Fibroblast of skin of right quadriceps (primary cell): ENCODE data around the gene METTL26.
A peak's percentile ranks its signal among the peaks of the same experiment; 100 is the strongest.

Experiments
- DNase-seq: peaks from one replicate; pipeline ENCODE4 v3.0.0-alpha.2; 2013

METTL26 gene

DNA sequence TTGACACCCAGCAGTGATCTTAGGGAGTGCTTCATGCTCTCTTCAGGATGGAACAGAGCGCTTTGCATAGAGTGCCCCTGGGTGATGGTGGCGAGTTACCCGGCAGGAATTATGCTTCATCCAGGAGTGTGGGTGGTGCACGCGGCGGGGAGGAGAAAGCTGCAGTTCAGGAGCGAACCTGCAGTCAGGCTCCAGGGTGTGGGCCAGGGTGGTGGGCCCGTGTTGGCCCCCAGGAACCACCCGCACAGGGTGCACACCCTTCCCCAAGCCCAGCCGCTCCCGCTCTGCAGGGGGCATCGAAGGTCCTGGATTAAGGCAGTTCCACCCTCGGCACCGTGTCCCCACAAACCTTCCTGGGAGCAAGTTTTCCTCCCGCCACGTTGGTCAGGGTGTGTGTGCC lies 42.3 kb downstream of the METTL26 start:
- DNase-seq = no peak

DNA sequence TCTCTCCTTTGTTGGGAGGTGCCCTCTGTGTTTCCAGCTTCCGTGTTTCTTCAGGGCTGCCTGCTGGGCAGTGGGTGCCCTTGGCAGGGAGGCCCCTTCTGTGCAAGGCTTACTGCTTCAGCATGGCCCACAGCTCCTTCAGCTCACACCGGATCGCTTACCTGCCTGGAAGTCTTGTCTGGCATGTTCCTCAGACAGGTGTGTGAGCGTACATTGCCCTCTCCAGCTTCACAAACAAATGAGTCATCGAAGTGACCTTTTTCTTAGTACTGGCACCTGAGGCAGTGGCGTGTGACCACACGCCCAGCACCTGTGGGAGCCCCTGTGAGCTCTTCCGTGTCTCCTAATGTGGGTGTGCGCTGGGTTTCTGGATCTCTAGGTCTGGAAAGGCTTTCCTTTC lies 42.7 kb downstream of the METTL26 start:
- no peak for DNase-seq

DNA sequence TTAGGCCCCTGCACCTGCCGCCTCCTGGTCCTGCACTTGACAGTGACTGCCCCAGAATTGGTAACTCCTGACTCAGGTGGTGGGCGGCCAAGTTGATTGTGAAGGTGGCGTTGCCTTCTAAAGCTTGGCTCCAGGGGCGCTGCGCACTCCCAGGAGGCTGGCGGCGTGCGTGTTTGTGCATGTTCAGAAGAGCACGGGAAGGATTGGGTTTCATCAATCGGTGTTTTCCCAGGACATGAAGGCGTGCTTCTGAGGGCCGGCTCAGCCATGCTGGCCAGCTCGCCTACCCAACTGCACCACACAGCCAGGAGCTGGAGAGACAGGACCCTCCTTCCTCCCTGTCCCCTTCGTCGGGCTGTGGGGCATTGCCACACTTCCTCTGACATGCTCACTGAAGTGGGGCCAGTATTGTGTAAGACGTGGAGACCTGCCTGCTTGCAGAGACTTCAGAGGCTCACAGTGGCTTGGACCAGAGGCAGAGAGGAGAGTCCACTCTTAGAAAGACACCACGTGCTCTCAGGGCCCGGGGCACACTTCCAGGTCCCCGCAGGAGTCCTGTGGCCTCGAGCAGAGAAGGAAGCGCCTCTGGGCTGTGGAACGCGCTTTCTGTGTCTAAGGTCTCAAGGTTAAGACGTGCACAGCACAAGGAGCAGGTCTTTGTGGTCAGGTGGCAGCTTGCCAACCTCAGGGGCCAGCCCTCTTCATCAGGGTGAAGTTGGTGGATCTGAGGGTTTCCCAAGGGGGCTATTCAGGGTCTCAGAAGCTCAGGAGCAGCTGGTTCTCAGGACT lies 43.4 kb downstream of the METTL26 start:
- DNase-seq = no peak

DNA sequence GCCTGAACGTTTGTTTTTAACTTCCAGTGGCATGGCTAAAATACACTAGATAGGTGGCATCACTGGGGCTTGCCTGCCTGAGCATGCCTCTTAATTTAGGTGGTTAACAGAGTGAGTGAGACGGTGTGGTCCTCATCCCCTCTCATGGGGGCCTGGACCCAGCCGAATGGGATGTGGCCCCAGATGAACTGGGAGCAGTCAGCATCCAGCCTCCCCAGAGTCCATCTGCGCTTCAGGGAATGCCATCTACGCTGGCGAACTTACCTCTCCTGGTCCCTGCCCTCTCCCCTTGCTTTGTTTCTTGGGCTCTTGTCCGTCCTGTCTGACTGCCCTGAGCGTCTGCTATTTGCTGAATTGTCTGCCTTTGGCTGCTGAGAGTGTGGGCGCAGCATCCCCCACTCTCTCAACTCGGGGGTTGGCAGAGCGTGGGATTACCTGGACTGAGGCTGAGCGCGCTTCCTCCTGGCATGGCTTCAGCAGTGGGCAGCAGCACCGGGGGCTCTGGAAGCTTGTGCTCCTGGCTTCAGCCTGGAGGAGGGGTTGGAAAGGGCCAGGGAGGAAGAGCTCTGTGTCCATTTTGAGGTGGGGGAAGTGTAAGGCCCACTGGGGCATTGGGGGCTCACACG lies 44.1 kb downstream of the METTL26 start:
- no peak for DNase-seq

DNA sequence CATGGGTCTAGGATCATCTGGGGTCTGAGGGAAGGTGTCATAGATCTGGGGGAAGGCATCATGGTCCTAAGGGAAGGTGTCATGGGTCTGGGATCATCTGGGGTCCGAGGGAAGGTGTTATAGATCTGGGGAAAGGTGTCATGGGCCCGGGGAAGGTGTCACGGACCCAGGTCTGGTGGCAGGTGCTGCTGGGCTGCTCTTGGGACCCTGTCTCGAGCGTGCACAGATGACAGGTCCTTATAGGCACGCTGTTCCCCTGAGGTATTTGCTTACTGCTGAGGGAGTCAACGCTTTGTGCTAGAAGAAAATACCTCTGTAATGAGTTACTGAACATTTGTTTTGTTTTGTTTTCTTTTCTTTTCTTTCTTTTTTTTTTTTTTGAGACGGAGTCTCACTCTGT lies 44.9 kb downstream of the METTL26 start:
- no peak for DNase-seq

DNA sequence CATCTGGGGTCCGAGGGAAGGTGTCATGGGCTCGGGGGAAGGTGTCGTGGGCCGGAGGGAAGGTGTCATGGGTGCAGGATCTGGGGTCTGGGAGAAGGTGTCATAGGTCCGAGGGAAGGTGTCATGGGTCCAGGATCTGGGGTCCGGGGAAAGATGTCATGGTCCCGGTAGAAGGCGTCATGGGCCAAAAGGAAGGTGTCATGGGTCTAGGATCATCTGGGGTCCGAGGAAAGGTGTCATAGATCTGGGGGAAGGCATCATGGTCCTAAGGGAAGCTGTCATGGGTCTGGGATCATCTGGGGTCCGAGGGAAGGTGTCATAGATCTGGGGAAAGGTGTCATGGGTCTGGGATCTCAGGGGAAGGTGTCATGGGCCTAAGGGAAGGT lies 45.3 kb downstream of the METTL26 start:
- DNase-seq = no peak

DNA sequence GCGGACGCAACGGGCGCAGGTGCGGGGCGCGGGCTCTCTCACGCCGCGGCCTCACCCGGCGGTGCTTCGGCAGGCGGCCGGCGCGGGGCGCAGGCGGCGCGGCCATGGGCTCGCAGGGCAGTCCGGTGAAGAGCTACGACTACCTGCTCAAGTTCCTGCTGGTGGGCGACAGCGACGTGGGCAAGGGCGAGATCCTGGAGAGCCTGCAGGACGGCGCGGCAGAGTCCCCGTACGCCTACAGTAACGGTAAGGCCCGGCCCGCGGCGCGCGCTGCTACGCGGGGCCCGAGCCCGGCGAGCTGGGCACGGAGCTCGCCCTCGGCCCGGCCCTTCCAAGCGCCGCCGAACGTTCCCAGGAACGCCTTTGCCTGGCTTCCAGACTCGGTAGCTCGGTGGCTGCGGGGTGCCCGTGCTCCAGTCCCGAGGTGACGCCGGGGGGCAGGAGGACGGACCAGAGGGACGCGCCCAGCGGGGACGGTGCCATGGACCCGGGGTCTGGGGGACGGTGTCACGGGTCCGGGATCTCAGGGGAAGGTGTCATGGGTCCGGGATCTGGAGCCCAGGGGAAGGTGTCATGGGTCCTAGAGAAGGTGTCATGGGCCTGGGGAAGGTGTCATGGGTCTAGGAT lies 45.8 kb downstream of the METTL26 start:
- peak; percentile 34 for DNase-seq

DNA sequence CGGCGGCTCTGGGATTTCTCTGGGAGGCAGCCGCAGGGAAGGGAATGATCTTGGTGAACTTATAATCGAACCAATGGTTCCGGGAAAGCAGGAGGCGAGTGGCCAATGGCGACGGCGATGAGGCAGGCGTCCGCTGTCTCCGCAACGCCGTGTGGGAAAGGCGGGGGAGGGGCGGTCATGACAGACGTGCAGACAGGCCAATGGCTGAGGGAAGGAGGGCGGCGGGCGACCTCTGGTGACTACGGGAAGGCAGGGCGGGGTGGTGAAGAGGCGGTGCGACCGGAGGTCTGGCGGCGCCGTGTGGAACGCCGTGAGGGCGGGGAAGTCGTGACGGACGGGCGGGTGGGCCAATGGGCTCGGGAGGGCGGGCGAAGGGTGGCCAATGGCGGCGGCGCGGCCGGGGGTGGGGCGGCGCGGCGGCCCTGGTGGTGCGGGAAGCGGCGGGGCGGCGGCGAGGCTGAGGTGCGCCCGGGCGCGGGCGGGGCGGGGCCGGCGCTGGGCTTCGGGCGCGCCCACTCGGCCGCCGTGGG lies 46.4 kb downstream of the METTL26 start, which contains the start of gene RAB40C:
TSS of gene RAB40C (plus strand) at position 409 of the 530 bp plus-strand sequence. CDS start 226 bp downstream, outside the sequence.
- peak; percentile 97 for DNase-seq

DNA sequence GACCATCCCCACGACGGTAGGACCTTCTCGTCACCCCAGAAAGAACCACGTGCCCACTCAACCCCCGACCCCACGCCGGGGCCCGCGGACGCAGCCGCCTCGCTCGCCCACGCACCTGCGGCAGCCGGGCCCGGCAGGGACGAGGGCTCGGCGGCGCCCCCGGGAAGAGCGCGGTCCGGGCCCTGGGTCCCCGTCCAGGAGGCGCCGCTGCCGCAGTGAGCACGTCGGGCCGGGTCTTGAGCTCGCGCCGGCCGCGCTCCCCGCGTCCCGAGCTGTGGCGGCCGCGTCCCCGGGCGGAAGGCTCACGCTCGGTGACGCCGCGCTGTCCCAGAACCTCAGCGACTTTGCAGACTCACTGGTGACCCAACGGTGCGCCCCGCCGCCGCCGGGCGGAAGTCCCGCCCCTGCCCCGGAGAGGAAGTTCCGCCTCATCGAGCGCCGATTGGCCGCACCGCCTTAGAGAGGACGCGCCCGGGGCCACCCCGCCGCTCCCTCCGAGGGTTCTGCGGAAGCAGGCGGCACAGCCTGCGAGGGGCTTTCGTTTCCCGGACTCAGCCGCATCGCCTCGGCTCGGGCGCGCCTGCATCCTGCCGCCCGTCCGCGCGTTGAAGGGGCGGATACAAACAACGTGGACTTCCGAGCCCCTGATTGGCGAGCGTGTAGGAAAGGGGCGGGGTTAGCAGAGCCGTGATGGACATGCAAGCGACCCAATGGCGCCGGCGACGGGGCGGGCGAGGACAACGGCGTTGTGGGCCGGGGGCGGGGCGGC lies 47.0 kb downstream of the METTL26 start:
- peak; percentile 95 for DNase-seq

DNA sequence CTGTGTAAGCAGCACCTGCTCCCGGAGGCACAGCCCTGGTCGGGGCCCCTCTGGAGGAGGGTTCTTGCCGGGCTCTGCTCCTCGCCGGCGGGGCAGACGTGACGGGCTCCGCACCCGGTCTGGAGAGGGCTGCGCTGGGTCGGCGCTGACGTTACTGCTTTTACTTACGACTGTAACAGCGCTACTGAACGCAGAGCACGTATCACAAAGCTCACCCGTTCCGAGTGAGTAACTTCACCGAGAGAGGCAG lies 47.5 kb downstream of the METTL26 start:
- DNase-seq = peak; percentile 48

DNA sequence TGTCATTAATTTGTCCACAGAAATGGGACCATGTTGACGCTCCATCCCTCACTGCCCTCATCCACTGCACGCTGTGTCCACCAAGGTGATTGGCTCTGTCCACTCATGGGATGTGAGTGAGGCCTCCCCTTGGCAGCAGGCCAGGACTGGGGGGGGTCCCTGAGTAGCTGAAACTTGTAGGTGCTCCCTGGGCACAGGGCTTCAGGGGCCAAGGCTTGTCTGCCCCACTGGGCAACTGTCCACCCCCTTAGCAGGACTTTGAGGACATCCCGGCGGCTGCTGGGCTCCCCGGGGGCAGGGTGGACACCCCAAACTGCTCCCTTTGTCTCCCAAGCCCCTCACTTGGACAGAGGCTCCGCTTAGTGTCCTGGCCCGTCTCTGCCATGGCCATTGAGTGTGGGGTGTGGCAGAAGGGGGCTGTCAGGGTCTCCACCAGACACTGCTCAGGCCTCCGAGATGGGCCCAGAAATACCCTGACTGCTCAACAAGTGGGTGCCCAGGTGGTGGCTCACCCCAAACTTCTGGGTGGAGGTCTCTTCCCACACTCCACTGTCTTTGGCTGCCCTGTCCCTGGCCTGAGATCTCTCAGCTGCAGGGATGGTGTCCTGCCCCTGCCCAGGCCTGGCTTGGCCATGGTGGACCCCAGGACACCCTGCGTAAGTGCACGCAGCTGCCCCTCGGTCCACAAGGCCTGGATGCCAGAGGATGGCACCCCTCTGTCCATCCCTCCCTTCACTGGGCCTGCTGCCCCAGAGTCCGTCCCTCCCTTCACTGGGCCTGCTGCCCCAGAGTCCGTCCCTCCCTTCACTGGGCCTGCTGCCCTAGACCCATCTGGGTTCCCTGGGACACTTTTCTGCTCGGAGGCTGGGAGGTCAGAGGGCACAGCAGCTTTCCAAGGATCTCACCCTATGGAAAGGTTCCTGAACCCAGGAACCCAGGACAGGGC lies 49.2 kb downstream of the METTL26 start:
- no peak for DNase-seq

DNA sequence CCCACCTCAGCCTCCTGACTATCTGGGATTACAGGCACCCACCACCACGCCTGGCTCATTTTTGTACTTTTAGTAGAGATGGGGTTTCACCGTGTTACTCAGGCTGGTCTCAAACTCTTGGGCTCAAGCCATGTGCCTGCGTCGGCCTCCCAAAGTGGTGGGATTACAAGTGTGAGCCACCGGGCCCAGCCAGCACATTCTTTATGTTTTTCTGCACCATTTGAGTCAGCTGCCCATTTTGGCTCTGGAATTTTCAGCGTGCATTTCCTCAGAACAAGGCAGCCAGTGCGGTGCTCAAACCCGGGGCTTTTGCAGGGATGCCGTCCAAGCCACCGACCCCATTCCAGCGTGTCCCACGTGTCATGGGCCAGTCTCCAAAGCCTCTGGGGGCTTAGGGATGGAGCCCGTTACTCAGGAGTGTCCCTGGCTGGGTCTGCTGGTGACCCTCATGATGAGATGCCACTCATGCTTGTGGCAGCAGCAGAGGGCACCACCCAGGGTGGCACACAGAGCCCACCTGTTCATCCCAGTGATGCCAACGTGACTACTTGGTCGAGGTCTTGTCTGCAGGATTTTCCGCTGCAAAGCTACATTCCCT lies 50.0 kb downstream of the METTL26 start:
- DNase-seq = peak; percentile 37

DNA sequence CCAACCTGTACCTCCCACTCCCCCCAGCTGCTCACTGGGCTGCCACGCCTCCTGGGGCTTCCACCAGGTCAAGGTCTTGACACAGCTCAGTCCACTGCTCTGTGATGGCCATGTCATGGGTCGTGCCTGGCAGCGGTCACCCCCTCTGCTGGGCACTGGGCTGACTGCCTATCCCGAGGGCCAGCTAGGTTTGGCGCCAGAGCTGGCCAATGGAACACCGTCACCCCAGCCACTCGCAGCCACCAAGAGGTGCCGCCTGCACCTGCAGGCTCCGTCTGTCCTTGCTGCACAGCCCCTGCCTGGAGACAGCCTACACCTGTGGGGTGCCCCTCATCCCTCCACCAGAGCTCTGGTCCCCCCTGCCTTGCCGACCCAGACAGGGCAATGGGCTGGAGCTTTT lies 50.8 kb downstream of the METTL26 start:
- no peak for DNase-seq
